T-helper 9 cell (primary cell): ENCODE results near the gene SYT5.
"Not testable (repeated sequence)": the region's sequence is repeated elsewhere in the genome, so short reads cannot be mapped to it uniquely, and the experiment has no call there.

ENCODE experiments used
- DNase-seq: peaks from one replicate; pipeline ENCODE4 v3.0.0-alpha.2; 2020

SYT5 gene

GRCh38 chr19:55166530-55167268, 13.4 kb downstream of the SYT5 start, which contains the start of gene DNAAF3:
Gene DNAAF3 (minus strand): TSS chr19:55166613. CDS start chr19:55166413, 200 bp downstream.
- peak; percentile 37 for DNase-seq

GRCh38 chr19:55165952-55166529, 14.0 kb downstream of the SYT5 start:
- peak; percentile 21 for DNase-seq

GRCh38 chr19:55161571-55162322, 18.3 kb downstream of the SYT5 start:
- no peak for DNase-seq

- no peak for DNase-seq
These were observed 19.1 kb downstream of the SYT5 start for GRCh38 chr19:55160986-55161365.

- peak; percentile 80 for DNase-seq
These were observed 19.7 kb downstream of the SYT5 start for GRCh38 chr19:55160128-55160985.

- no peak for DNase-seq
These were observed 21.0 kb downstream of the SYT5 start for GRCh38 chr19:55158848-55159749.

- no peak for DNase-seq
These were observed 21.7 kb downstream of the SYT5 start for GRCh38 chr19:55158423-55158822.

- DNase-seq, result no peak
These were observed 22.8 kb downstream of the SYT5 start, which contains the start of gene TNNI3 for GRCh38 chr19:55157064-55157908. Gene TNNI3 (minus strand): TSS chr19:55157732. CDS start chr19:55157589, 143 bp downstream.

- DNase-seq, result no peak
These were observed 23.7 kb downstream of the SYT5 start for GRCh38 chr19:55156202-55157063.

- not testable (repeated sequence) for DNase-seq
These were observed 24.3 kb downstream of the SYT5 start for GRCh38 chr19:55155784-55156183.

GRCh38 chr19:55153652-55154264, 26.3 kb downstream of the SYT5 start:
- DNase-seq, result no peak

GRCh38 chr19:55152017-55152416, 28.1 kb downstream of the SYT5 start:
- no peak for DNase-seq

- DNase-seq, result no peak
These were observed 30.7 kb downstream of the SYT5 start, which contains the start of gene TNNT1 for GRCh38 chr19:55149078-55150003. Gene TNNT1 (minus strand): TSS chr19:55149206. CDS start chr19:55147157, 2,049 bp downstream.

- DNase-seq, result no peak
These were observed 32.4 kb downstream of the SYT5 start for GRCh38 chr19:55147545-55148251.

- DNase-seq, result no peak
These were observed 33.3 kb downstream of the SYT5 start for GRCh38 chr19:55146705-55147273.

- no peak for DNase-seq
These were observed 33.9 kb downstream of the SYT5 start for GRCh38 chr19:55146078-55146704.
